Astrocyte of the spinal cord (primary cell): Measurements from ENCODE around the gene SLC26A3.
"Not testable (repeated sequence)": the region's sequence is repeated elsewhere in the genome, so short reads cannot be mapped to it uniquely, and the experiment has no call there.

Source experiments
- DNase-seq: peaks from one replicate; pipeline ENCODE4 v3.0.0; 2011; ENCODE audit warnings: low read depth, low spot score
- H3K4me3 ChIP-seq: 2 replicates; pipeline ENCODE4 v1.5.1; 2011; ENCODE audit warnings: low read depth, mild to moderate bottlenecking, low read length, moderate library complexity
- in situ Hi-C: cut with HindIII; loops from 2 replicates; pipeline ENCODE4 v1.10.0; 2017; ENCODE audit warnings: low sequenced_read_pairs
- TF ChIP-seq, protein P1 (sequence below): IDR thresholded peaks from 2 replicates; pipeline ENCODE4 v1.5.1; 2012; ENCODE audit warnings: low read depth, mild to moderate bottlenecking, low read length, inconsistent platforms

SLC26A3 gene

DNA sequence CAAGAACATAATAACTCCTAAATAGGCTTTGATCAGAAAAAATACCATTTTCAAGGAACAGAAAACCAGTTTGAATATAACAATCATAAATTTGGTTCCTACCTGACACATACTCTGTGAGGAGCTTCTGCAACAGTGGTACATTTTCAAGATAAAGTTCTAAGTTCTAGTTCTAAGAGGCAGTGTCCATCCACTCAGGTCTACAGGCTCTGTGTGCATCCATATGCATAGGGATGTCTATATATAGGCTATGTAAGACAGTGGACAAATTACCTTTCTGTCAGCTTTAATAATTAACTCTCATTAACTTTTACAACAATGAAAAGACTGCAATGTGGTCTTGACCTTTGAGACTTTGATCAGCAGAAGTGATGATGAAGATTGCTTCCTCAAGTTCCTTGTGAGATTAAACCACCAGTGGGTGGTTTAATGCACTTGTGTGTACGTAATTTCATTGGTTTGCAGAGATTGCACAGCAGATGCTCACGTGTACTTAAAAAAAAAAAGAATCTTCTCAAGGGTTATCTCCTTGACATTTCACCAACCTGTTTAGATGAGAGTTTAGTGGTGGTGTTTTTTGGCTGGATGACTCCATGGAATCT, at the start of gene SLC26A3:
Gene SLC26A3, minus strand, starts transcription at position 215 of the 602 bp plus-strand sequence. CDS start 8,714 bp downstream, outside the sequence.
- no peak within 1 kb of the TSS for H3K4me3 ChIP-seq
- TF ChIP-seq, protein P1, sequence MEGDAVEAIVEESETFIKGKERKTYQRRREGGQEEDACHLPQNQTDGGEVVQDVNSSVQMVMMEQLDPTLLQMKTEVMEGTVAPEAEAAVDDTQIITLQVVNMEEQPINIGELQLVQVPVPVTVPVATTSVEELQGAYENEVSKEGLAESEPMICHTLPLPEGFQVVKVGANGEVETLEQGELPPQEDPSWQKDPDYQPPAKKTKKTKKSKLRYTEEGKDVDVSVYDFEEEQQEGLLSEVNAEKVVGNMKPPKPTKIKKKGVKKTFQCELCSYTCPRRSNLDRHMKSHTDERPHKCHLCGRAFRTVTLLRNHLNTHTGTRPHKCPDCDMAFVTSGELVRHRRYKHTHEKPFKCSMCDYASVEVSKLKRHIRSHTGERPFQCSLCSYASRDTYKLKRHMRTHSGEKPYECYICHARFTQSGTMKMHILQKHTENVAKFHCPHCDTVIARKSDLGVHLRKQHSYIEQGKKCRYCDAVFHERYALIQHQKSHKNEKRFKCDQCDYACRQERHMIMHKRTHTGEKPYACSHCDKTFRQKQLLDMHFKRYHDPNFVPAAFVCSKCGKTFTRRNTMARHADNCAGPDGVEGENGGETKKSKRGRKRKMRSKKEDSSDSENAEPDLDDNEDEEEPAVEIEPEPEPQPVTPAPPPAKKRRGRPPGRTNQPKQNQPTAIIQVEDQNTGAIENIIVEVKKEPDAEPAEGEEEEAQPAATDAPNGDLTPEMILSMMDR, result no peak
- in situ Hi-C loops, result no loop called here
- no peak for DNase-seq

DNA sequence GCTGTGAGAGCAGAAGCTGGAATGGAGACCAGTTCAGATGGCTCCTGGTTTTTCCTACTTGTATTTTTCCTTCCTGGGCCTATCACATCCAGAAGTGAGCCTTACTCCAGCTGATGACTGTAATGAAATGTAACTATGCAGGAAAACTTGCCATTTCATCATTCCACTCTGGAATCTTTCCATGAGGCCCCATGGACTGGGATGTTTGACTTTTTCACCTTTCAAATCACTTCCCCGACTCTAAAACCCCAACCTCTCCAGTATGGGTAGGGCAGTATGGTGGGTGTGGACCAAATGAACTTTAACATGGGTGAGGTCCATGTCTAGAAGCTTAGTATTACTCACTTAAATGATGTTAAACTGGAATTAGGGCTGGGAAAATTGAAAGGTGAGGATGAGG, 47.6 kb upstream of the SLC26A3 start:
- H3K4me3 ChIP-seq, result no peak overlapping the region
- in situ Hi-C loops, result no loop called here
- no peak for DNase-seq
- TF ChIP-seq, protein P1, result no peak

DNA sequence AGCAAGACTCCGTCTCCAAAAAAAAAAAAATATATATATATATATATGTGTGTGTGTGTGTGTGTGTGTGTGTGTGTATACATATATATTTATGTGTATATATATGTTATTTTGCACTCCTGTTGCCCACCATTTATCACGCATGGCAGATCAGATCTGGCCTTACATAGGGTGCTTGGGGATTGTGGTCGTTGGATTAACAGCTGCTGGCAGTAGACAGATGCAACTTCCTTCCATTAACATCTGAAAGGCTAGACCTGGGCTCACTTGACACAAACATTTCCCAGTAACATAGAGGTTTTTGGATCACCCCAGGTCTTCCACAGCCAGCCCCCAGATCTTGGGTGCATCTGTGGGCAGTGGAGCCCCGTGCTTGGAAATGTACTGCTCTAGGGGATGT, 47.2 kb upstream of the SLC26A3 start:
- in situ Hi-C loops, result no loop called here
- TF ChIP-seq, protein P1, result no peak
- no peak for DNase-seq
- no peak overlapping the region for H3K4me3 ChIP-seq

DNA sequence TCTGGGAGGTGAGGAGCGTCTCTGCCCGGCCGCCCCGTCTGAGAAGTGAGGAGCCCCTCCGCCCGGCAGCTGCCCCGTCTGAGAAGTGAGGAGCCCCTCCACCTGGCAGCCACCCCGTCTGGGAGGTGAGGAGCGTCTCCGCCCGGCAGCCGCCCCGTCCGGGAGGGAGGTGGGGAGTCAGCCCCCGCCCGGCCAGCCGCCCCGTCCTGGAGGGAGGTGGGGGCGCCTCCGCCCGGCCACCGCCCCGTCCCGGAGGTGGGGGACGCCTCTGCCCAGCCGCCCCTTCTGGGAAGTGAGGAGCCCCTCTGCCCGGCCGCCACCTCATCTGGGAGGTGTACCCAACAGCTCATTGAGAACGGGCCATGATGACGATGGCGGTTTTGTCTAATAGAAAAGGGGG, 45.2 kb upstream of the SLC26A3 start:
- H3K4me3 ChIP-seq, in situ Hi-C loops, DNase-seq: not testable (repeated sequence)

DNA sequence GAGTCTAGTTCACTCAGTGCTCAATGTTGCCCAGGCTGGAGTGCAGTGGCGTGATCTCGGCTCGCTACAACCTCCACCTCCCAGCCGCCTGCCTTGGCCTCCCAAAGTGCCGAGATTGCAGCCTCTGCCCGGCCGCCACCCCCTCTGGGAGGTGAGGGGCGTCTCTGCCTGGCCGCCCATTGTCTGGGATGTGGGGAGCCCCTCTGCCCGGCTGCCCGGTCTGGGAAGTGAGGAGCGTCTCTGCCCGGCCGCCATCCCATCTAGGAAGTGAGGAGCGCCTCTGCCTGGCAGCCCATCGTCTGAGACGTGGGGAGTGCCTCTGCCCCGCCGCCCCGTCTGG, 44.8 kb upstream of the SLC26A3 start:
- H3K4me3 ChIP-seq, in situ Hi-C loops, DNase-seq: not testable (repeated sequence)

DNA sequence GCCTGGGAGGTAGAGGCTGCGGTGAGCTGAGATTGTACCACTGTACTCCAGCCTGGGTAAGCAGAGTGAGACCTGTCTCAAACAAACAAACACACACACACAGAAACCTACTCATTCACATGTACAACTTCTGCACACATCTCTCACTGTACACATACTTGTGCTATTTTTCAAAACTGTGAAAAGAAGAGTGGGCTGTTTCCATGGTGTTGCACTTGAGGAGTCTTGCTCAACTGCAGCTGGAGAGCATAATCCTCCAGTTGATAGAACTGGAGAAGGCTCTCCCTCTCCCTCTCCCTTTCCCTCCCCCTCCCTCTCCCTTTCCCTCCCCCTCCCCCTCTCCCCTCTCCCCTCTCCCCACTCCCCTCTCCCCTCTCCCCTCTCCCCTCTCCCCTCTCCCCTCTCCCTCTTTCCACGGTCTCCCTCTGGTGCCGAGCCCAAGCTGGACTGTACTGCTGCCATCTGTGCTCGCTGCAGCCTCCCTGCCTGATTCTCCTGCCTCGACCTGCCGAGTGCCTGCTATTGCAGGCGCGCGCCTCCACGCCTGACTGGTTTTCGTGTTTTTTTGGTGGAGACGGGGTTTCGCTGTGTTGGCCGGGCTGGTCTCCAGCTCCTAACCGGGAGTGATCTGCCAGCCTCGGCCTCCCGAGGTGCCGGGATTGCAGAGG, 44.3 kb upstream of the SLC26A3 start:
- in situ Hi-C loops, result no loop called here

DNA sequence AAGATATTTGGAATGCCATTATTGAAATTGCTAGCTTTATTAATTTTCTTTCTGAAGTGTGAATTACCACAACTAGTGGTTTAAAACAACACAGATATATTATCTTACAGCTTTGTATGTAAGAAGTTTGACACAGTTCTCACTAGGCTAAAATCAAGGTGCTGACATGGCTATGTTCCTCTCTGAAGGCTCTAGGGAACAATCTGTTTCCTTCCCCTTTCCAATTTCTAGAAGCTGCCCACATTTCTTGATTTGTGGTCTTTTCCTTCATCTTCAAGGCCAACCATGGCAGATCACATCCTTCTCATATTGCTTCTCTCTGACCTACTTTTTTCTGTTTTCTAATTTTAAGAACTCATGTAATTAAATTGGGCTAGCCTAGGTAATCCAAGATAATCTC, 43.3 kb upstream of the SLC26A3 start:
- in situ Hi-C loops, result no loop called here
- TF ChIP-seq, protein P1, result no peak

More for the DNA sequence above, 44.3 kb upstream of the SLC26A3 start:
- no peak for DNase-seq
- TF ChIP-seq, protein P1, result no peak
- H3K4me3 ChIP-seq, result no peak overlapping the region

DNA sequence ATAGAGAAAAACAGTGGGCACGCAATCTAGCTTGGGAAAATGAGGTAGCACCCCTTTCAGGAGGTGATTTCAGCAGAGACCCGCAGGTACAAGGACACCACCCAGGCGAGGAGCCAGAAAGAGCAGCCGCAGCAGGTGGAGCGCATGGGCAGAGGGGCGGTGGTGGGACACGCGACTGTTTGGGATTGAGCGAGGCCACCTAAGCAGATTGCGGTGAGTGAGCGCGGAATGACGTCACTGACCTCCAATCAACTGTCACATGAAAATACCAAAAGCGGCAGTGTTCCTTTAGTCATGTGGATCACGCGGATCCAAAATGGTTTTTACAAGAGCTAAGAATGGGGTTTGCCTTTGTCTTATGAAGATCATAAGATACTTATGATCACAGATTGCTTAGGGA, 40.2 kb upstream of the SLC26A3 start:
- TF ChIP-seq, protein P1, result no peak
- H3K4me3 ChIP-seq, result no peak overlapping the region
- no peak for DNase-seq
- in situ Hi-C loops, result no loop called here

More for the DNA sequence above, 43.3 kb upstream of the SLC26A3 start:
- H3K4me3 ChIP-seq, result no peak overlapping the region
- no peak for DNase-seq
